Memory B cell (primary cell): Measurements from ENCODE around the gene CRHR2.
A peak's percentile ranks its signal among the peaks of the same experiment; 100 is the strongest.
"Not testable (repeated sequence)": the region's sequence is repeated elsewhere in the genome, so short reads cannot be mapped to it uniquely, and the experiment has no call there.

Experiments
- ATAC-seq: fragments of 150-1000 bp; cut with Tn5 transposase; 2 replicates; pipeline ENCODE4 v1.10.0; 2021; ENCODE audit warnings: low read depth, mild to moderate bottlenecking, moderate library complexity
- DNase-seq, 2 donors: peaks; one replicate each; pipeline ENCODE4 v3.0.0; 2022; ENCODE audit warnings: low spot score in 2 of 2
- H3K27ac Mint-ChIP-seq: one replicate; pipeline ENCODE4 v1.8.0; 2022; ENCODE audit warnings: mild to moderate bottlenecking, moderate library complexity, mixed read lengths
- H3K27me3 Mint-ChIP-seq: one replicate; pipeline ENCODE4 v1.8.0; 2022; ENCODE audit warnings: mixed read lengths
- H3K36me3 Mint-ChIP-seq: one replicate; pipeline ENCODE4 v1.8.0; 2022; ENCODE audit warnings: mild to moderate bottlenecking, mixed read lengths
- H3K4me1 Mint-ChIP-seq: one replicate; pipeline ENCODE4 v1.8.0; 2022; ENCODE audit warnings: mixed read lengths
- H3K4me3 Mint-ChIP-seq: one replicate; pipeline ENCODE4 v1.8.0; 2022; ENCODE audit warnings: mild to moderate bottlenecking, moderate library complexity, mixed read lengths
- H3K9me3 Mint-ChIP-seq: one replicate; pipeline ENCODE4 v1.8.0; 2022; ENCODE audit warnings: mixed read lengths

The CRHR2 gene

DNA sequence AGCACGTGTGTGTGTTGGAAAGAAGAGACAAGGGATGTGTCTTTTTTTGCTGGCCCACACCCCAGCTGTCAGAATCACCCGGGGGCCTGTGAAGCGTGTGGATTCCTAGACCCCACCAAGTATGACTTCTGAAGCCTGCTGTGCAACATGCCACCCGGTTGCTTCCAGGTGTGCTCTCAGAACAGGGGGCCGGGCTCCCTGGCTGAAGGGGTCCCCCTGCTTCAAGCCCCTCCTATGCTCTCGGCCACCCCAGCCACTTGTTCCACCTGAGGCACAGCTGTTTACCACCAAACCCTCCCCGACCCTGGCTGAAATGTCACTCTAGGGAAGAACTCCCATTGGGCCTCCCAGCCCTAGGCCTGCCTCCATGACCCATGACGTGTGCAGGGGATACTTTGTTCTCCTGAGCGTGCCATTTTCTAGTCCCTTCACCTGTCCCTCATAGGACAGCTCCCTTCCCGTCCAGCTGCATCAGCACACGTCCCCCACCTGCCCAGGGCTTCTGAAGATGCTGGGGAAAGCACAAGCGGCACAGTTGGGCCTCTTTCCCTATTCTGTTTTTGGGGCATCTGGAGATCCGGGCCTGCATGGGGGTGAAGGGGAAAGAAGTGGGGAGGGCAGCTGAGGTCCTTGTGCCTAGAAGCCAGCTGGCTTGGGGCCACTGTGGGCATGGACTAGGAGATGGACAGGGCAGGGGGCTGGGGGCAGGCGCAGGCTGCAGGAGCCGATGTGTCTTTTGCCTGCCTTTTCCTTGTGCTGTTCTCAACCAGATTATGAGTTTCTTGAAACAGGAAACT, 33.3 kb downstream of the CRHR2 start:
- ATAC-seq (no peak), DNase-seq (no peak)
- Mint-ChIP-seq H3K4me3 (no peak overlapping the region), H3K27ac (no peak overlapping the region), H3K9me3 (no peaks in the 10 kb centered on the region), H3K27me3 (no peaks in the 10 kb centered on the region), H3K4me1 (no peaks in the 10 kb centered on the region), H3K36me3 (no peaks in the 10 kb centered on the region)

DNA sequence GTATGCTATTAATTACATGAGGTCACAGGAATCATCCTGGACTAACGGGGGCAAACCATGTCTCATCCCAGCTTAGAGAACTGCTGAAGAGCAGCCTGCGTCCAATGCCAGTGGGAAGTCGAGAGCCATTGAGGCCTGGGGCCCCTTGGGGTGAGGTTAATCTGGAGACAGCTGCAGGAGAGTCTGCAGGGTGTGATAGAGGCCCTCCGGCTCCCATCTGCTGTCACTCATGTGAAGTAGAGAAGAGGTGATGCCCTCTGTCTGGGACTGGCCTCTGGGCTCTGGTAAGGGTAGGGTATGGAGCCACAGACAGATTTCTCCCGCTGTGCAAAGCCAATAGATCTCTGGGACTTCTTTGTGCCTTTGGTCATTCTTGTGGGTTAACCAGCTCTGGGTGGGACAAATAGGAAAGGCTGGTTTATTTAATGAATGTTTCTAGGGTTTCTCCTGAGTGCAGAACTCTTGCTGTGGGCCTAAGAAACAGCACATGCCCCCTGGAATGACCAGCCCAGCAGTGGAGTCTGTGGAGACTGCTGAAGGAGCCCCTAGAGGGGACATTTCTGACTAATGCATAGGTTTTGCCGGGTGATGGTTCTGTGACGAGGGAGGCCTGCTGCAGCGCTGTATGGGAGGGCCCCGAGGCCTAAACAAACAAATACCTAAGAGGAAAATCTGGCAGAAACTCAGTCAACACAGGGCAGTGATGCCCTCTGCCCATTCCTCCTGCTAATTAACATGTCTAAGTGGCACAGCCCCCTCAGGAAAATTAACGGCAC, 34.5 kb downstream of the CRHR2 start:
- Mint-ChIP-seq H3K9me3 (no peaks in the 10 kb centered on the region), H3K27ac (no peak overlapping the region), H3K36me3 (no peaks in the 10 kb centered on the region), H3K27me3 (no peaks in the 10 kb centered on the region), H3K4me3 (no peak overlapping the region), H3K4me1 (no peaks in the 10 kb centered on the region)
- DNase-seq (no peak), ATAC-seq (no peak)

DNA sequence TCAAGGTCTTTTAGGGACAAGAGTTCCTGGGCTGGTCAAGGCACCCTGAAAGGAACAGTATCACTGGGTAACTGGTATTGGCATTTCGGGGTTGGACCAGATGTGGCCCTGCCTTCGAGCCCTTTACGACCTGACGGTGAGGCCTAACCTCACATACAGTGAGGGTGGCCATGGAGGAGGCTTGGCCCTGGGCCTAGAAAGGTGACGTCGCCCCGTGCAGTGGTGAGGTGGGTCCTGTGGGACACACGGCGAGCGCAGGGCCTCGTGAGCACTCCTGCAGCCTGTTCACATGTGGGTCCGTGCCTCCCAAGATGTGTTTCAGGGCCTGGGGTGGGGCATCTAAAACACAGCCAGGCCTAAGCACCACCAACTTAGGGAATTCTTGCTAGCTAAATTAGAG, 36.1 kb downstream of the CRHR2 start:
- Mint-ChIP-seq H3K9me3 (no peaks in the 10 kb centered on the region), H3K27me3 (no peaks in the 10 kb centered on the region), H3K4me1 (no peaks in the 10 kb centered on the region), H3K4me3 (no peak overlapping the region), H3K27ac (no peak overlapping the region), H3K36me3 (no peaks in the 10 kb centered on the region)
- DNase-seq (no peak), ATAC-seq (no peak)

DNA sequence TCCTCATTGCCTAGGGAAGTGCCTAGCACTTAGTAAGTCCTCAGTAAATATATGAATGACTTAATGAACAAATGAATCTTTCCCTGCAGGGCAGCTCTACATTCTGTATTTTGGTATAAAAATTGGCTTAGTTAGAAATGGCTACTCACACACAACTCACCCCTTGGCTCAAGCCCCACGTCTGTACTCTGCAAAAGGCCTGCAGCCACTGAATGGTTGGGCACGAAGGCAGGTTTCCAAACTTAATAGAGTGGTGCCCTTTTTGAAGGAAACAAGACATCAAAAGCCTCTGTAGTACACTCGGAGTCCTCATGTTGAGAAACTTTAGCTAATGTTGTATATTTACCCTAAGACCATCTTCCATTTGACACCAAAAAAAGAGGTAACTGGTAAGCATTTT, 36.6 kb downstream of the CRHR2 start:
- ATAC-seq = no peak
- Mint-ChIP-seq H3K9me3 (no peaks in the 10 kb centered on the region), H3K36me3 (no peaks in the 10 kb centered on the region), H3K27ac (no peak overlapping the region), H3K27me3 (no peaks in the 10 kb centered on the region), H3K4me1 (no peaks in the 10 kb centered on the region), H3K4me3 (no peak overlapping the region)
- no peak for DNase-seq

DNA sequence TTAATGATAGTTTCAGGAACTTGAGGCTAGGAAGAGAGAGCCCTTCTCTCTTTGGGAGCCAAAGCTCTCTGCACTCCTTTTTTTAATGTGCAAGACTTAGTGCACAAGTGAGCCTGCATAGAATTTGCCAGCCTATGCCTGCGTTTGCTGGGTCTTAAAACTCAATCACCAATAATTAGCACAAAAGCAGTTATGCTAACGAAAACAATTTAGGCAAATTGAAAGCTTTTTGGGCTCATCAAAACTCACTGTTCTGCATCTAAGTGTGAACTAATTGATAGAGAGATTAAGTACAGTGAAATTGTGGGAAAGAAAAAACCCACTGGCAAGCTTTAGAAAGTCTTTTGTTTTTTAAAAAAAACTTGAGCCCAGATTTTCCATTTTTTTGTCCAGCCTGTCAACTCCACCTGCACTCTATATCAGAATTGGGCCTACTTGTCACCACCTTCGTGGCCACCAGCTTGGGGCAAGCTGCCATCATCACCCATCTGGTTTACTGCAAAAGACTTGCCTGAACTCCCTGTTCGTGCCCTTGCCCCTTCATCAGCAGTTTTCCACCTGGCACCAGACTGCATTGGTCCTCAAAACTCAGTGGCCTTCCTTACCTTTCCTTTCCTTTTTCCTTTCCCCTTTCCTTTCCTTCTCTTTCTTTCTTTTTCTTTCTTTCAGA, 37.8 kb downstream of the CRHR2 start:
- no peaks in the 10 kb centered on the region for H3K27me3 Mint-ChIP-seq
- H3K36me3 Mint-ChIP-seq = no peaks in the 10 kb centered on the region
- H3K4me3 Mint-ChIP-seq = no peak overlapping the region
- H3K4me1 Mint-ChIP-seq = no peaks in the 10 kb centered on the region
- DNase-seq = no peak
- ATAC-seq = no peak
- H3K27ac Mint-ChIP-seq = no peak overlapping the region
- no peaks in the 10 kb centered on the region for H3K9me3 Mint-ChIP-seq

DNA sequence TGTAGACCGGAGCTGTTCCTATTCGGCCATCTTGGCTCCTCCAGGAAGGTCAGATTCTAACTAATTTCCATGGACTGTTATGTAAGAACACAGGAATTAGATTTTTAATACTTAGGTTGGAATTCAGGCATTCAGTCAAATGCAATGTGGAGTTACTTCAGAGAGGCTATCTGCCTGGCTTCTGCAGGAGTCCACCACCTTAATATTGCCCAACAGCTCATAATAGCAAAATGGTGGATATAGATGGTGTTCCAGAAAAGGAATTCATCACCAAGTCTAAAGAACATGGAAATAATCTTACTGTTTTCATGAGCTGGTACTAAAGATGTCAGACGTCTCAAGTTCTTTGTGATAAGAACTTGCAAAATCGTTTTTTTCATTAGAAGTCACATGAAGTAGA, 39.5 kb downstream of the CRHR2 start:
- H3K36me3 Mint-ChIP-seq = no peaks in the 10 kb centered on the region
- H3K4me3 Mint-ChIP-seq = no peak overlapping the region
- H3K9me3 Mint-ChIP-seq = no peaks in the 10 kb centered on the region
- no peak for ATAC-seq
- H3K4me1 Mint-ChIP-seq = no peaks in the 10 kb centered on the region
- H3K27me3 Mint-ChIP-seq = no peaks in the 10 kb centered on the region
- H3K27ac Mint-ChIP-seq = no peak overlapping the region
- no peak for DNase-seq

DNA sequence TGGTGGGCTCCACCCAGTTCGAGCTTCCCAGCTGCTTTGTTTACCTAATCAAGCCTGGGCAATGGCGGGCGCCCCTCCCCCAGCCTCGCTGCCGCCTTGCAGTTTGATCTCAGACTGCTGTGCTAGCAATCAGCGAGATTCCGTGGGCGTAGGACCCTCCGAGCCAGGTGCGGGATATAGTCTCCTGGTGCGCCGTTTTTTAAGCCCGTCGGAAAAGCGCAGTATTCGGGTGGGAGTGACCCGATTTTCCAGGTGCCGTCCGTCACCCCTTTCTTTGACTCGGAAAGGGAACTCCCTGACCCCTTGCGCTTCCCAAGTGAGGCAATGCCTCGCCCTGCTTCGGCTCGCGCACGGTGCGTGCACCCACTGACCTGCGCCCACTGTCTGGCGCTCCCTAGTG, 39.9 kb downstream of the CRHR2 start:
- not testable (repeated sequence) for ATAC-seq, H3K27ac Mint-ChIP-seq, H3K4me1 Mint-ChIP-seq, H3K27me3 Mint-ChIP-seq, H3K4me3 Mint-ChIP-seq, H3K36me3 Mint-ChIP-seq, H3K9me3 Mint-ChIP-seq, DNase-seq

DNA sequence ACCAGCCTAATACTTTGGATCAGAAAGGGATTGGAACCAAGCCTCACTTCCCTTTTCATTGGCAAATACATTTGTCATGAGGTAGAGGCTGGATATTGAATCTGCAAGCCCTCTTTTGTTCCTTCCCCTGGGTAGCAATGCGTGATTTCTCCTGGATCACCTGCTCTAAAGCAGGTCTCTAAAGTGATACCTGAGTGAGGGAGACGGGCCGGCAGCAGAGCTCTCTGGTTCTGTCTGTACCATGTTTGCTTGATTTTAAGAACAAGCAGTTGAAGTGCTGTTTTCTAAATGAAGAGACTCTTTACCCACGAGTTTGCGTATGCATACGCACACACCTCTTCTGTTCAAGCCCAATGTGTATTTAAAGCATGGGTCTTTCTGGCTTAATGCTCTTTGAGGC, 46.5 kb downstream of the CRHR2 start:
- Mint-ChIP-seq H3K9me3 (no peaks in the 10 kb centered on the region), H3K4me1 (no peaks in the 10 kb centered on the region), H3K4me3 (no peak overlapping the region), H3K27ac (no peak overlapping the region), H3K27me3 (no peaks in the 10 kb centered on the region), H3K36me3 (peaks cover 34% of the 10 kb centered on the region)
- no peak for ATAC-seq
- no peak for DNase-seq

DNA sequence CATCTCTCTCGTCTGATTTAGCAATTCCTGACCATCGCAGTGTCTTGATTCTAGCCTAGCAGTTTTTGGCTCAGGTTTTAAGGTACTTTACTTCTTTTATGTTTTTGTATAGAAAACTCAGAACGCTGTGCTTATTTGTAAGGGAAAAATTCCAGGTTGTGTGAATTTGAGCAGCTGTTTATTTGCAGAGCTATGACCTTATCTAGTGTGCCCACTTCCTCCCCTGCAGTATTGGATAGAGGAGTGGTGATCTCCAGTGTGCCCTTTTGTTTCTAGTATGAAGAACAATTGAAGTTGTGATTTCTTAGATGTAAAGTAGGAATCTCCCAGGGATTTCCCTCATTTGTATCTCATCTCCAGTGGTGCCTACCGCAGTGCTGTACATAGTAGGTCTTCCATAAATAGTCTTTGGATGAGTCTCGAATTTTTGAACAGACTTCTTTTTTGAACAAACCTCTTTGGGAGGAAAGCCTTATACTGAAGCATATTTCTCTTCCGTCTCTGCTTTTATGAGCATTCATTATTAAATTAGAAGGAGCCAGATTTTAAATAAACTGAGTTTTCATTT, 47.5 kb downstream of the CRHR2 start:
- peaks cover 34% of the 10 kb centered on the region for H3K36me3 Mint-ChIP-seq
- H3K27ac Mint-ChIP-seq = no peak overlapping the region
- no peak for ATAC-seq

DNA sequence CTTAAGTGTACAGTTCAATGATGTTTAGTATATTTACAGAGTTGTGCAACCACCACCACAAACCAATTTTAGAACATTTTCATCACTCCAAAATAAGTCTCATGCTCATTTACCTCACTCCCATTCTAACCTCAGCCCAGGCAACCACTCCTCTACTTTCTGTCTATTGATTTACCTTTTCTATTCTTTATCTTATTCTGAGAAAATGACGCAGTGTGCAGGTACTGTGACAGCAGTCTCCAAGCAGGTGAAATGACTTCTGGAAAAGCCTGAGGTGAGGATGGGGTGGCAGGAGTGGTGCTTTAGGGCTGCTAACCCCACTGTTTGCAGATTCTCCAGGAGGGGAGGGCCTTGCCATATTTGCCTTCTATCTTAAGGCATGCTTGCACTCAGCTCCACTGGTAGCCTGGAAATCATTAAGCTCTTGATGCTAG, 48.0 kb downstream of the CRHR2 start:
- Mint-ChIP-seq H3K36me3 (peaks cover 35% of the 10 kb centered on the region), H3K4me3 (no peak overlapping the region), H3K27me3 (no peaks in the 10 kb centered on the region), H3K27ac (no peak overlapping the region), H3K4me1 (no peaks in the 10 kb centered on the region), H3K9me3 (no peaks in the 10 kb centered on the region)
- no peak for ATAC-seq
- DNase-seq = no peak

More for the DNA sequence above, 47.5 kb downstream of the CRHR2 start:
- Mint-ChIP-seq H3K4me3 (no peak overlapping the region), H3K9me3 (no peaks in the 10 kb centered on the region), H3K4me1 (no peaks in the 10 kb centered on the region), H3K27me3 (no peaks in the 10 kb centered on the region)
- no peak for DNase-seq

DNA sequence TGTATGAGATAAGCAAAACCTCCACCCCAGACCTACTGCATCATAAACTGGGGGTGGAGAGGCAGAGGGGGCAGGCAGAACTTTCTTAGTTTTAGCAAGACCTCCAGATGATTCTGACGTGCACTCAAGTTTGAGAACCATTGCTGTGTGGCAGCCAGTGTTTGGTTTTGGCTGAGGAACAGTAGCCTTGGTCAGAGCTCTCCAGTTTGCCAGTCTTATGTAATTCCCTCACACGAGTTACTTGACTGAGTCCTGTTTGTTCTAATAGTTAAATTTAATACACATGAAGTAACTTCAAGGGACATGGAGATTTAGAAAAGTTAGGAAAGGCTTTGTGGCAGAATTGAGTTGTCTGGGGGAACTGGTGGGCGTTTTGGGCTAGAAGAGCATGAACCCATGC, 49.0 kb downstream of the CRHR2 start:
- DNase-seq (no peak), ATAC-seq (no peak)
- no peaks in the 10 kb centered on the region for H3K27me3 Mint-ChIP-seq
- H3K9me3 Mint-ChIP-seq = no peaks in the 10 kb centered on the region
- H3K36me3 Mint-ChIP-seq = peaks cover 41% of the 10 kb centered on the region
- H3K4me3 Mint-ChIP-seq = no peak overlapping the region
- no peaks in the 10 kb centered on the region for H3K4me1 Mint-ChIP-seq
- H3K27ac Mint-ChIP-seq = peak overlapping the region; percentile 31

DNA sequence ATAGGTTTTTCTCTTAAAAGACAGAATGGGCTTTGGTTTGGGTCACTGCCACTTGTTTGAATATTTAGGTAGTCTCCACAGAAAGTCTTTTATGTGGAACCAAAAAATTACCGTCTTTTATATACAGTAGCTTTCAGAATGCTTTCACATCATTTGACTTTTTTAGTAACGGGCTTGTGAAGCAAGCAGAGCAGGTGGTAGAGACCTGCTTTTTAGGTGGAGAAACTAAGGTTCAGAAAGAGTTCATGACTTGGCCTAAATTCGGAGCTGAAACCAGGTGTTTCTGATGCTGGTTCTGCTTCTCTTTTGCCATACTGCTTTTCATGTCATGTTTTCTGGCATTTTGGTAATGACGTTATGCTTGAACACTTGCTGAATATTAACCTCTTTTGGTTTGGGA, 51.3 kb downstream of the CRHR2 start:
- H3K9me3 Mint-ChIP-seq = no peaks in the 10 kb centered on the region
- H3K4me1 Mint-ChIP-seq = no peaks in the 10 kb centered on the region
- H3K36me3 Mint-ChIP-seq = peaks cover 45% of the 10 kb centered on the region
- H3K27me3 Mint-ChIP-seq = no peaks in the 10 kb centered on the region
- DNase-seq (no peak), ATAC-seq (no peak)
- no peak overlapping the region for H3K4me3 Mint-ChIP-seq
- H3K27ac Mint-ChIP-seq = no peak overlapping the region

DNA sequence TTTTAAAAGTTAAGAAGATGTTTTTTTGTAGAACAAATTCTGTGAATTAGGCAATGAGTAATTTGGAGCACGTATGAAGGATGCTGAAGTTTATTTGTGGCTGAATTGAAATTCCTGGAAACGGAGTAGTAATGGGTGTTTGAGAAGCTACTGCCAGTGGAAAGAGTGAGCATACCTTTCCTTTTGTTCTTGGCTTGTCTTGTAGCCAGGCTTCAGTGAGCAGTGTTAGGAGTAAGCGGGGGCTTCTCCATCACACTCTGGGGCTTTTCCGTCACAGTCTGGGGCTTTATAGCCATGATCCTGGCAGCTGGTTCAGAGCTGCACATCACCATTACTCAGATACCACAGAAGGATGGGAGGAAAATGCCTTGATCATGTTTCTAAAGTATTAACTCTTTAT, 55.2 kb downstream of the CRHR2 start:
- no peaks in the 10 kb centered on the region for H3K9me3 Mint-ChIP-seq
- H3K27me3 Mint-ChIP-seq = no peaks in the 10 kb centered on the region
- ATAC-seq (no peak), DNase-seq (no peak)
- no peak overlapping the region for H3K27ac Mint-ChIP-seq
- H3K4me3 Mint-ChIP-seq = no peak overlapping the region
- peaks cover 40% of the 10 kb centered on the region for H3K36me3 Mint-ChIP-seq
- no peaks in the 10 kb centered on the region for H3K4me1 Mint-ChIP-seq

DNA sequence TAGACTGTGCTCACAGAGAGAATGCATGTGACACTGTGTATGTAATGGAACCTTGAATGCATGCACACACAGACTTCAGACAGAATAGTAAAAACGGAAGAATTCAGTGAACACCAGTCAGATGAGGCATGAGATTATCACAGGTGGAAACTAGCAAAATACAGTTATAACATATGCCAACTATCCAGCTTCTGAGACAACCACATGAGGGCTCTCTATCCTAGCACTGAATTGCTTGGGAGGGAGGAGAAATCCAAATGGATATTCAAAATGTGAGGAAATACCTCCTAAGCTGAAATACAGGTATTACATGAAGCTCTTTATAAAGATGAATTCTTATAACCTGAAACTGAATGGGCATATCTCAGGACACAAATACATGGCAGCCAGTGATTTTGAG, 57.0 kb downstream of the CRHR2 start:
- ATAC-seq = no peak
- H3K4me1 Mint-ChIP-seq = no peaks in the 10 kb centered on the region
- H3K4me3 Mint-ChIP-seq = no peak overlapping the region
- peaks cover 41% of the 10 kb centered on the region for H3K36me3 Mint-ChIP-seq
- peak overlapping the region; percentile 65 for H3K27ac Mint-ChIP-seq
- no peaks in the 10 kb centered on the region for H3K9me3 Mint-ChIP-seq
- no peaks in the 10 kb centered on the region for H3K27me3 Mint-ChIP-seq
- DNase-seq = no peak
